ENCODE results near the gene NFXL1.

GRCh38 chr4:47856713-47857112 is 57.7 kb downstream of the NFXL1 start:
- TF ChIP-seq, protein P1, sequence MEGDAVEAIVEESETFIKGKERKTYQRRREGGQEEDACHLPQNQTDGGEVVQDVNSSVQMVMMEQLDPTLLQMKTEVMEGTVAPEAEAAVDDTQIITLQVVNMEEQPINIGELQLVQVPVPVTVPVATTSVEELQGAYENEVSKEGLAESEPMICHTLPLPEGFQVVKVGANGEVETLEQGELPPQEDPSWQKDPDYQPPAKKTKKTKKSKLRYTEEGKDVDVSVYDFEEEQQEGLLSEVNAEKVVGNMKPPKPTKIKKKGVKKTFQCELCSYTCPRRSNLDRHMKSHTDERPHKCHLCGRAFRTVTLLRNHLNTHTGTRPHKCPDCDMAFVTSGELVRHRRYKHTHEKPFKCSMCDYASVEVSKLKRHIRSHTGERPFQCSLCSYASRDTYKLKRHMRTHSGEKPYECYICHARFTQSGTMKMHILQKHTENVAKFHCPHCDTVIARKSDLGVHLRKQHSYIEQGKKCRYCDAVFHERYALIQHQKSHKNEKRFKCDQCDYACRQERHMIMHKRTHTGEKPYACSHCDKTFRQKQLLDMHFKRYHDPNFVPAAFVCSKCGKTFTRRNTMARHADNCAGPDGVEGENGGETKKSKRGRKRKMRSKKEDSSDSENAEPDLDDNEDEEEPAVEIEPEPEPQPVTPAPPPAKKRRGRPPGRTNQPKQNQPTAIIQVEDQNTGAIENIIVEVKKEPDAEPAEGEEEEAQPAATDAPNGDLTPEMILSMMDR (IDR thresholded peaks at IDR 0.05) = no peak
- TF ChIP-seq POLR2AphosphoS5 (IDR thresholded peaks at IDR 0.05; ENCODE audit: low read depth, low read length) (no peak), SIN3A (IDR thresholded peaks at IDR 0.05; ENCODE audit: borderline replicate concordance, insufficient read depth, low read depth, low read length) (no peak), TCF7L2 (IDR thresholded peaks at IDR 0.05; ENCODE audit: low read depth, low read length) (no peak)
